Measurements from ENCODE around the gene ZNF678.

DNA sequence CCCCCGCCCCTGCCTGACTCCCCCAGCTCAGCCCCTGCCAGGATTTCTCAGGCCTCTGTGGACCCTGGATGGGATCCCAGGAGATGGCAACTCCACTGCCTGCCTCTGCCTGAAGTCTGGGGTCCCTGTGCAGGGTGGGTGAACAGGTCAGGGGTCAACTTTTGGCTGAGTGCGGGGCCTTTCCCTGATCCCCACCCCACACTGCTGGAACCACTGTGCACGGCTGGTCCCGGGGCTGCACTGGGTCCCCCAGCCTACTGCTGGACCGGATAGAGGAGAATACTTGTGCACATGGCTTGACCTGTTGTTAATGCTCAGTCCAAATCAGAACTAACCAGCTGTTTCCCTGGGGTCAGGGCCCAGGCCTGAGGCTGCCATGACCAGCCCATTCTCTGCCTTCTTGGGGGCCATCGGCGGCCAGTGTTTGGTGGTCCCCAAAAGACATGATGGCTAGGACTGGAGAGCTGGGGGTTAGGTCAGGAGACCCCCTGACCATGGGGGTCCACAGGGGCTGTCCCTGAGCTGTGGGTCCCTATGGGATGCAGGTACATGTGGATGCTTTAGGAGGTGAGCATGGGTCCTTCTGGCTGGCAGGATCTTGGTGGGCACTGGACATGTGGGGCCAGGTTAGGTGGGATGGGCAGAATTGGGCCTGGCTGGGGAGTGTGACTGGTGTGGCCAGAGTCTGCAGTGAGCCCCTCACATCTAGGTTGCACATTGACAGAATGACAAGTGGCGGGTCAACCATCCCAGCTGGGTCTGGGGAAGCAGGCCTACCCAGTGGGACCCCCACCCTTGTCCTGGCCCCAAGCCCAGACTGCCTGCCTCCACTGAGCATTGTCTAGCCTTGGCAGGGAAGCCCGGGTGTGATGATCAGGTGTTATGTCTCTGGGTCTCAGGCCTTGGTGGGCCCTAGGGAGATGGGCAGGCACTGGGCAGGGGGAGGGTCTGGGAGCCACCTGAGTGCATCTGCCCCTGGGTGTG lies 19.0 kb upstream of the ZNF678 start:
- TF ChIP-seq, protein P1, sequence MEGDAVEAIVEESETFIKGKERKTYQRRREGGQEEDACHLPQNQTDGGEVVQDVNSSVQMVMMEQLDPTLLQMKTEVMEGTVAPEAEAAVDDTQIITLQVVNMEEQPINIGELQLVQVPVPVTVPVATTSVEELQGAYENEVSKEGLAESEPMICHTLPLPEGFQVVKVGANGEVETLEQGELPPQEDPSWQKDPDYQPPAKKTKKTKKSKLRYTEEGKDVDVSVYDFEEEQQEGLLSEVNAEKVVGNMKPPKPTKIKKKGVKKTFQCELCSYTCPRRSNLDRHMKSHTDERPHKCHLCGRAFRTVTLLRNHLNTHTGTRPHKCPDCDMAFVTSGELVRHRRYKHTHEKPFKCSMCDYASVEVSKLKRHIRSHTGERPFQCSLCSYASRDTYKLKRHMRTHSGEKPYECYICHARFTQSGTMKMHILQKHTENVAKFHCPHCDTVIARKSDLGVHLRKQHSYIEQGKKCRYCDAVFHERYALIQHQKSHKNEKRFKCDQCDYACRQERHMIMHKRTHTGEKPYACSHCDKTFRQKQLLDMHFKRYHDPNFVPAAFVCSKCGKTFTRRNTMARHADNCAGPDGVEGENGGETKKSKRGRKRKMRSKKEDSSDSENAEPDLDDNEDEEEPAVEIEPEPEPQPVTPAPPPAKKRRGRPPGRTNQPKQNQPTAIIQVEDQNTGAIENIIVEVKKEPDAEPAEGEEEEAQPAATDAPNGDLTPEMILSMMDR (IDR thresholded peaks at IDR 0.05; ENCODE audit: borderline replicate concordance, extremely low read depth, low read length, poor library complexity, severe bottlenecking), result no peak
- no peak for TF ChIP-seq EZH2 (IDR thresholded peaks at IDR 0.05; ENCODE audit: borderline replicate concordance, low read depth, low read length, severe bottlenecking)

Data from DND-41 (cell line).